ENCODE measurements around the gene TLCD3B.

The TLCD3B gene

GRCh38 chr16:29996766-29997250, 34.3 kb downstream of the TLCD3B start:
- DNase-seq (ENCODE audit: extremely low read depth, low read depth): no peak
- no peak for TF ChIP-seq CTCF (IDR thresholded peaks at IDR 0.05; ENCODE audit: low read depth, low read length, missing control alignments)
- H3K4me3 ChIP-seq (replicated peaks; ENCODE audit: low read depth, low read length): peak overlapping the region; percentile 91

- no peak for TF ChIP-seq CTCF (IDR thresholded peaks at IDR 0.05; ENCODE audit: low read depth, low read length, missing control alignments)
- H3K4me3 ChIP-seq (replicated peaks; ENCODE audit: low read depth, low read length): peak within 1 kb of the TSS; percentile 91
- DNase-seq (ENCODE audit: extremely low read depth, low read depth): peak; percentile 90
Measured at GRCh38 chr16:29995911-29996765, 34.9 kb downstream of the TLCD3B start, which contains the start of gene INO80E. Gene INO80E (plus strand): TSS chr16:29996241. CDS start chr16:29996311, 70 bp downstream.

- peak within 1 kb of the TSS; percentile 91 for H3K4me3 ChIP-seq (replicated peaks; ENCODE audit: low read depth, low read length)
- DNase-seq (ENCODE audit: extremely low read depth, low read depth): no peak
- TF ChIP-seq CTCF (IDR thresholded peaks at IDR 0.05; ENCODE audit: low read depth, low read length, missing control alignments): no peak
Measured at GRCh38 chr16:29995324-29995910, 35.7 kb downstream of the TLCD3B start, which contains the start of gene HIRIP3. Gene HIRIP3 (minus strand): TSS chr16:29995617. CDS start chr16:29995605, 12 bp downstream.

- no peak for DNase-seq (ENCODE audit: extremely low read depth, low read depth)
- no peak for TF ChIP-seq CTCF (IDR thresholded peaks at IDR 0.05; ENCODE audit: low read depth, low read length, missing control alignments)
- peak overlapping the region; percentile 91 for H3K4me3 ChIP-seq (replicated peaks; ENCODE audit: low read depth, low read length)
Measured at GRCh38 chr16:29994600-29995323, 36.3 kb downstream of the TLCD3B start.

- no peak for TF ChIP-seq CTCF (IDR thresholded peaks at IDR 0.05; ENCODE audit: low read depth, low read length, missing control alignments)
- DNase-seq (ENCODE audit: extremely low read depth, low read depth): no peak
- H3K4me3 ChIP-seq (replicated peaks; ENCODE audit: low read depth, low read length): peak overlapping the region; percentile 91
Measured at GRCh38 chr16:29993903-29994599, 37.0 kb downstream of the TLCD3B start.

Data from HFF-Myc (cell line).